HL-60 (cell line): ENCODE data around the gene NAALADL1.

ENCODE experiments used
- DNase-seq, 2 experiments: peaks; one replicate each; pipeline ENCODE4 v3.0.0-alpha.2; 2010 to 2020; ENCODE audit warnings: low read depth in 1 of 2, low spot score in 1 of 2
- H3K27ac ChIP-seq: fragments of 250-450 bp; sonication (Bioruptor Pico); replicated peaks from 2 replicates; pipeline ENCODE4 v1.5.1; 2020; ENCODE audit warnings: mild to moderate bottlenecking, moderate library complexity
- H3K27me3 ChIP-seq: fragments of 250-450 bp; sonication (Bioruptor Pico); 2 replicates; pipeline ENCODE4 v1.5.1; 2021; ENCODE audit warnings: mild to moderate bottlenecking, moderate library complexity; ENCODE audit not compliant: insufficient read depth, poor library complexity, severe bottlenecking
- H3K4me3 ChIP-seq: replicated peaks from 2 replicates; pipeline ENCODE4 v1.5.1; 2011; ENCODE audit warnings: mild to moderate bottlenecking, control low read depth, low read length; ENCODE audit not compliant: insufficient read depth
- CTCF ChIP-seq: IDR thresholded peaks from one replicate; pipeline ENCODE4 v1.5.1; 2011; ENCODE audit warnings: low read length, control low read depth, inconsistent platforms; ENCODE audit not compliant: insufficient read depth
- GABPA ChIP-seq: IDR thresholded peaks from 2 replicates; pipeline ENCODE4 v1.6.1; 2012; ENCODE audit warnings: low read depth
- POLR2AphosphoS5 ChIP-seq: IDR thresholded peaks from 2 replicates; pipeline ENCODE4 v1.6.1; 2012; ENCODE audit warnings: low read depth
- REST ChIP-seq: IDR thresholded peaks from 2 replicates; pipeline ENCODE4 v1.6.1; 2012; ENCODE audit warnings: low read depth; ENCODE audit not compliant: insufficient replicate concordance
- SPI1 ChIP-seq: IDR thresholded peaks from 2 replicates; pipeline ENCODE4 v1.6.1; 2012; ENCODE audit warnings: low read depth, mild to moderate bottlenecking, borderline replicate concordance

NAALADL1 gene

GRCh38 chr11:65090628-65091027 is 32.3 kb upstream of the NAALADL1 start:
- H3K27ac ChIP-seq, result no peak overlapping the region
- TF ChIP-seq SPI1 (no peak), POLR2AphosphoS5 (no peak), CTCF (no peak), REST (no peak), GABPA (no peak)

GRCh38 chr11:65089621-65090020 is 31.3 kb upstream of the NAALADL1 start:
- Histone ChIP-seq H3K27ac (no peak overlapping the region), H3K4me3 (no peak overlapping the region), H3K27me3 (no peaks in the 10 kb centered on the region)
- no peak for DNase-seq
- no peak for TF ChIP-seq CTCF
- TF ChIP-seq POLR2AphosphoS5, result no peak

More at GRCh38 chr11:65090628-65091027, 32.3 kb upstream of the NAALADL1 start:
- Histone ChIP-seq H3K27me3 (no peaks in the 10 kb centered on the region), H3K4me3 (no peak overlapping the region)
- no peak for DNase-seq

GRCh38 chr11:65087827-65088226 is 29.5 kb upstream of the NAALADL1 start:
- no peak overlapping the region for H3K4me3 ChIP-seq
- DNase-seq, result no peak
- no peaks in the 10 kb centered on the region for H3K27me3 ChIP-seq
- TF ChIP-seq GABPA (no peak), SPI1 (no peak), POLR2AphosphoS5 (no peak), CTCF (no peak), REST (no peak)
- no peak overlapping the region for H3K27ac ChIP-seq

- Histone ChIP-seq H3K27me3 (no peaks in the 10 kb centered on the region), H3K27ac (no peak overlapping the region), H3K4me3 (no peak overlapping the region)
- DNase-seq, result no peak
- TF ChIP-seq REST, result no peak
- no peak for TF ChIP-seq SPI1
- TF ChIP-seq GABPA, result no peak
- TF ChIP-seq POLR2AphosphoS5, result no peak
- TF ChIP-seq CTCF, result no peak
Observed at GRCh38 chr11:65087216-65087615, 28.9 kb upstream of the NAALADL1 start.
